HG02798 (cell line): ENCODE results near the gene EMC9.

Experiments
- ATAC-seq: cut with Tn5 transposase; IDR thresholded peaks from one replicate; pipeline ENCODE4 v1.9.1; 2021; ENCODE audit warnings: mild to moderate bottlenecking; ENCODE audit not compliant: unreplicated experiment, poor library complexity

The EMC9 gene

GRCh38 chr14:24093901-24094840, 47.2 kb downstream of the EMC9 start, which contains the start of gene PCK2:
PCK2 (plus strand) TSS chr14:24094311; CDS start chr14:24094406, 95 bp downstream.
- peak; percentile 64 for ATAC-seq

- no peak for ATAC-seq
Observed at GRCh38 chr14:24093207-24093900, 48.0 kb downstream of the EMC9 start.

GRCh38 chr14:24092505-24093206, 48.7 kb downstream of the EMC9 start:
- ATAC-seq, result no peak

GRCh38 chr14:24092110-24092504, 49.3 kb downstream of the EMC9 start:
- ATAC-seq, result no peak

GRCh38 chr14:24089890-24090289, 51.5 kb downstream of the EMC9 start:
- no peak for ATAC-seq
